Smooth muscle cell of the brain vasculature (primary cell): ENCODE results near the gene PANK4.

Experiments used
- DNase-seq: peaks from one replicate; pipeline ENCODE4 v3.0.0-alpha.2; 2012; ENCODE audit warnings: low read depth, low spot score

The PANK4 gene

GRCh38 chr1:2497891-2498290, 28.5 kb downstream of the PANK4 start:
- DNase-seq: no peak

GRCh38 chr1:2496746-2497145, 29.6 kb downstream of the PANK4 start:
- no peak for DNase-seq

- no peak for DNase-seq
These were observed 30.2 kb downstream of the PANK4 start for GRCh38 chr1:2496087-2496622.

GRCh38 chr1:2495546-2495945, 30.9 kb downstream of the PANK4 start:
- no peak for DNase-seq

- no peak for DNase-seq
These were observed 31.4 kb downstream of the PANK4 start for GRCh38 chr1:2495026-2495425.

GRCh38 chr1:2494323-2494693, 32.1 kb downstream of the PANK4 start:
- no peak for DNase-seq

- DNase-seq: no peak
These were observed 32.6 kb downstream of the PANK4 start for GRCh38 chr1:2493691-2494322.

GRCh38 chr1:2493218-2493617, 33.2 kb downstream of the PANK4 start:
- DNase-seq: no peak

- DNase-seq: no peak
These were observed 34.3 kb downstream of the PANK4 start for GRCh38 chr1:2492091-2492490.

GRCh38 chr1:2489615-2490014, 36.8 kb downstream of the PANK4 start:
- no peak for DNase-seq

- no peak for DNase-seq
These were observed 37.7 kb downstream of the PANK4 start for GRCh38 chr1:2488688-2489087.

GRCh38 chr1:2486558-2486957, 39.8 kb downstream of the PANK4 start:
- DNase-seq: no peak

- no peak for DNase-seq
These were observed 40.4 kb downstream of the PANK4 start for GRCh38 chr1:2486041-2486440.

- no peak for DNase-seq
These were observed 42.4 kb downstream of the PANK4 start for GRCh38 chr1:2483970-2484369.

- DNase-seq: no peak
These were observed 43.4 kb downstream of the PANK4 start for GRCh38 chr1:2483026-2483425.

GRCh38 chr1:2482588-2482987, 43.8 kb downstream of the PANK4 start:
- no peak for DNase-seq

- no peak for DNase-seq
These were observed 44.5 kb downstream of the PANK4 start for GRCh38 chr1:2481885-2482284.

GRCh38 chr1:2480986-2481364, 45.4 kb downstream of the PANK4 start:
- no peak for DNase-seq

GRCh38 chr1:2480236-2480985, 46.0 kb downstream of the PANK4 start:
- no peak for DNase-seq

- no peak for DNase-seq
These were observed 46.8 kb downstream of the PANK4 start for GRCh38 chr1:2479618-2480017.

GRCh38 chr1:2479186-2479585, 47.2 kb downstream of the PANK4 start:
- DNase-seq: no peak

- no peak for DNase-seq
These were observed 48.5 kb downstream of the PANK4 start for GRCh38 chr1:2477791-2478499.

GRCh38 chr1:2477309-2477708, 49.1 kb downstream of the PANK4 start:
- DNase-seq: no peak
